GM11168 (cell line): ENCODE results near the gene PHTF1.

Experiments used
- in situ Hi-C: fragments of 300-500 bp; cut with MboI; formaldehyde crosslinking; loops from one replicate; pipeline ENCODE4 v1.12.0; 2022; ENCODE audit warnings: low sequenced_read_pairs; ENCODE audit not compliant: unreplicated experiment

The PHTF1 gene

DNA sequence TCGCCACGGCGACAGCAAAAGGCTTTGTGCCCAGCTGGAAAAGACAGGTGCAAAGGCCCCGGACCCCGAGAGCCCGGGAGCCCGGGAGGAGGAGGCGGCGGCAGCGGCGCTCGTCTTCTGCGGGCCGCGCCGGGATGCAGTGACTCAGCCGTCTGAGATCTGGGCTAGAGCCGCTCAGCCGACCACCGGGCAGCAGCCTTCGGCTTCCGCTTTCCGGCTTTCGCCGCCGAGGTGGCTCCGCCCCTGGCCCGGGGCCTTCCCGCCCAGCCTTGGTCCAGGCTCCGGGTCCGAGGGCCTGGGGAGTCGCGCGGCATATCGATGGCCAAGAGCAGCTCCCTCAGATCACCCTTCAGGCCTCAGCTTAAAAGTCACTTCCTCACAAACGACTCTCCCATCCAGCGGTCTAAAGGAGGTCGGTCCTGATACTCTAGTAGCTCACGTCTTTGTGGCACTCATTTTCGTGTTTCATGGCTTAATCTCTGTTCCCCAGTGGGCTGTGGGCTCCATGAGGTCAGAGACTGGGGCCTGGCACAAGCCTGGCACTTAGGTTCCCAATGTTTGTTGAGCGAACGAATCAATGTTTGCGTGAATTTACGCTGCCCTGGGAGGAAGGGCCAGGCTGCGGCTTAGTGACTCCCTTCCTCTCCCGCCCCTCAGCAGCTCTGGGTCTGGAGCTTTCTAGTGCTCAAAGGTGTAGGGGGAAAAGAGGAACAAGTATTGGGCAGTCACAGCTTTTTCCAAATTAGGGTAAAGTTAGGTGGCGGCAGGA, at the start of gene PHTF1:
PHTF1 (minus strand) TSS at position 154 of the 769 bp plus-strand sequence. CDS start 783 bp downstream, outside the sequence.
- in situ Hi-C loops = no loop called here

DNA sequence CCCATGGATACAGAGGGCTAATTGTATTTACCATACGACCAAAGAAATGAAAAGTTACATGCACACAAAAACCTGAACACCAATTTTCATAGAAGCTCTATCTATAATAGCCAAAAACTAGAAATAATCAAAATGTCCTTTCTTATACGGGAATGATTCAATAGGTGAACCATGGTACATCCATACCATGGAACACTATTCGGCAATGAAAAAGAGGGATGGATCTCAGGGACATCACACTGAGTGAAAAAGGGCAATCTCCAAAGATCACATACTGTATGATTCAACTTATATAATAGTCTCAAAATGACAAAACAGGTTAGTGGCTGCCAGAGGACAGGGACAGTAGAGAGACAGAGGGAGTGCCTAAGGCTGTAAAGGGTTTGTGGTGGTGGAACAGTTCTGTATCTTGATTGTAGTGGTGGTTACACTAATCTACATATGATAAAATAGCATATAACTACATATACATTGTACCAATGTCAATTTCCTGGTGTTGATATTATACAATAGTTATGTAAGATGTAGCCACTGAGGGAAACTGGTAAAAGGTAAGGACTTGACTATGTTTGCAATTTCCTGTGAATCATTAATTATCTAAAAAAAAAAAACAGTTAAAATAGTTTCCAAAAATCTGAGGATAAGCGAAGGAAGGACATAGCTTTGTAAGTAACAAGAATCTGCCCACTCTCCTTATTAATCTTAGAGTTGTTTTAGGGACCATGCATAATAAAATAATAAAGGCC, 49.3 kb upstream of the PHTF1 start:
- in situ Hi-C loops = no loop called here

DNA sequence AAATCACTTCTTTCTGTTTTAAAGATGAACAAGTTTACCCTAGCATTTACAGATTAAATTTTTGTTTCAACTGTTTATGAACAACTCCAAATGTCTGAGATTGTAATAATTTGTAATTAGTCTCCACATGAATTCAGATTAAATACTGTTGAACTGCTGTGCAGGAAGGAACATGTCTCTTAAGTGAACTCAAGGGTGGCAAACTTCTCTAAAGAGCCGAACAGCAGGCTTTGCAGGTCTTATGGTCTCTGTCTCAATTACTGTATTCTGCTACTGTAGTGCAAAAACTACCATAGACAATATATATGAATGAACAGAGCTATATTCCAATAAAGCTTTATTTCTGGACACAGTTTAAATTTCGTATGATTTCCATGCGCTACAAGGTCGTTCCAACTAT, 46.4 kb upstream of the PHTF1 start:
- in situ Hi-C loops = no loop called here

GRCh38 chr1:113805256-113805531, 45.9 kb upstream of the PHTF1 start:
- in situ Hi-C loops = no loop called here

- in situ Hi-C loops = no loop called here
These were observed 45.4 kb upstream of the PHTF1 start for GRCh38 chr1:113804421-113805255.

DNA sequence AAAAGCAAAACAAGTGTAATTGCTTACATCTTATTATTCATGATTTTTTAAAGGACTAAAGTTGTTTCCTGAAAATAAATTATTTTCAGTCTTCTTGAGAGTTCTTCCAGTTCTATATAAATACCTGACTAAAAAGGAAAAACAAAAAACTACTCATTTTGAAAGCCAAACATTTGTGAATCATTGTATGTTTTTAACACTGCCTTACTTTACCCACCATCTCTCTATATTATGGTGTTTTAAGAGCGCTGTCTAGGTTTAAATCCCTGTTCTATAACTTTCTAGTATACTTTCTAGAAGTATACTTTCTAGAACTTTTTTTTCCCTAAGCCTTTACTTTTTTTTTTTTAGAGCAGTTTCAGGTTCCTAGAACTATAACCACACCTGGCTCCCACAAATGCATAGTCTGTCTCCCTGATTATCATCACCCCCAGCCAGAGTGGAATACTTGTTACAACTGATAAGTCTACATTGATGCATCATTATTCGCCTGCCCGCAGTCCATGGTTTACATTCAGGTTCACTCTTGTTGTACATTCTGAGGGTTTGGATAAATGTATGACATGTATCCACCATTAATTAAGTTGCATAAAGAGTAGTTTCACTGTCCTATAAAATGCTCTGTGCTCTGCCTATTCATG, 43.2 kb upstream of the PHTF1 start:
- in situ Hi-C loops = no loop called here

GRCh38 chr1:113800487-113800886, 41.2 kb upstream of the PHTF1 start:
- in situ Hi-C loops = no loop called here

GRCh38 chr1:113797472-113797871, 38.2 kb upstream of the PHTF1 start:
- in situ Hi-C loops = no loop called here

GRCh38 chr1:113793878-113794834, 34.9 kb upstream of the PHTF1 start:
- in situ Hi-C loops = no loop called here

GRCh38 chr1:113792986-113793385, 33.7 kb upstream of the PHTF1 start:
- in situ Hi-C loops = no loop called here

- in situ Hi-C loops = no loop called here
These were observed 33.2 kb upstream of the PHTF1 start for GRCh38 chr1:113792471-113792870.

DNA sequence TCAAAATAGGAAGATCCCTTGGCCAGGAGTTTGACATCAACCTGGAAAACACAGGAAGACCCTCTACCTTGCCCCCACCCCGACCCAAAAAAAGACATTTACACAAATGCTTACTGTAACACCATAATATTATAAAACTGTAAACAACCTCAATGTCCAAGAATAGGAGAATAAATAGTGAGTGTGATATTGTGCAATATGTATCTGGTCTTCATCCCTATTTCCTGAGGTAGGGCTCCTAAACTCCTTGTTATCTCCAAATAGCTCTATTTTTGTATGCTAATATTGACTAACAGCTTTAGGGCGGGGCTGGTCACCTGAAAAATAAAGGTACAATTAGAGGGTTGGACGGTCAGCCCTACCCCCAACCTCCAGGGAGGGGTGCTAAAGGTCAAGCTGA, 29.5 kb upstream of the PHTF1 start:
- in situ Hi-C loops = no loop called here

GRCh38 chr1:113787663-113788062, 28.4 kb upstream of the PHTF1 start:
- in situ Hi-C loops = no loop called here

DNA sequence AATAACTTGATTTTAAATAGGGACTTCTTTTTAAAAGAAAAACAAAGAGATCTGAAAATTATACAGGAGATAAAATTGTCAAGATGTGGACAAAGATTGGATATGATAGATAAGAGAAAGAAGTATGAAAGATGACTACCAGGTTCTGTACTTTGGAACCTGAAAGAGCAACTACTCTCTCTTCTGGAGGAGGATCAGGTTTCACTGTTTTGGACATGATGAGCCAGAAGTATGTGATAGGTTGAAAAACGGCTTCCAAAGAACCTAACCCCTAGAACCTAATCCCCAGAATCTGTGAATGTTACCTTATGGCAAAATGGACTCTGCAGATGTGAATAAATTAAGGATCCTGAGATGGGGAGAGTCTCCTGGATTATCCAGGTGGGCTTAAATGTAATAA, 26.8 kb upstream of the PHTF1 start:
- in situ Hi-C loops = no loop called here

DNA sequence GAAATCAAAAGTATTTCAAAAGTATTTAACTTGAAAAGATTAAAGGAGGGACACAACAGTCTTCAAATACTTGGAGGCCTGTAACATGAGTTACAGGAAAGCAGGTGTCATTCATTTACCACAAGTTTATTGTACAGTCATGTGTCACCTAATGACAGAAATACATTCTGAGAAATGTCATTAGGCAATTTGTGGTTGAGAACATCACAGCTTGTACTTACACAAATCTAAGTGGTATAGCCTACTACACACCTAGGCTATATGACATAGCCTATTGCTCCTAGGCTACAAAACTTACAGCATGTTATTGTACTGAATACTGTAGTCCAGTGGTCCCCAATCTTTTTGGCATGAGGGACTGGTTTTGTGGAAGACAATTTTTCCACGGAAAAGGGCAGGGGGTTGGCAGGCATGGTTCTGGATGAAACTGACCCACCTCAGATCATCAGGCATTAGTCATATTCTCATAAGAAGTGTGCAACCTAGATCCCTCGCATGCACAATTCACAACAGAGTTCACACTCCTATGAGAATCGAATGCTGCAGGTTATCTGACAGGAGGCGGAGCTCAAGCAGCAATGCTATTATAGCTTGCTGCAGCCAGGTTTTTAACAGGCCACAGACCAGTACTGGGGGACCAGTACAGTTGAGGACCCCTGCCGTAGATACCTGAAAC, 25.0 kb upstream of the PHTF1 start:
- in situ Hi-C loops = no loop called here

GRCh38 chr1:113783254-113784103, 24.2 kb upstream of the PHTF1 start:
- in situ Hi-C loops = no loop called here

DNA sequence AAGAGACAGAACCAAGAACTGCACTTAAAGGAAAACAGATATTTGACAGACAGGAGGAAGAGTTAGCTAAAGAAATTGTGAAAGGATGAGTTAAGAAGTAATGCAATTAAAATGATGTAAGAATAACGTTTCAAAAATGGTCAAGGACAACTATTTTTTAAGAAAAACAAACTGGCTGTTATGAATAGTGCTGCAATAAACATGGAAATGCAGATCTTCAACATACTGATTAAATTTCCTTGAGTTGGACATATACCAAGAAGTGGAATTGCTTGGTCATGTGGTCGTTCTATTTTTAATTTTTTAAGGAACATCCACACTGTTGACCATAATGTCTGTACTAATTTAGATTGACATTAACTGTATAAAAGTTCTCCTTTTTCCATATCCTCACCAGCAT, 23.1 kb upstream of the PHTF1 start:
- in situ Hi-C loops = no loop called here
